Fibroblast of skin of scalp (primary cell): ENCODE results near the gene TRNT1. TPM values are rescaled to one million over a fixed set of nuclear protein-coding genes. Genes with fewer than 3 reads are reported as not detected.

Experiments
- DNase-seq: peaks from one replicate; pipeline ENCODE4 v3.0.0-alpha.2; 2013
- polyA plus RNA-seq, 2 experiments: library from polyadenylated mRNA; unstranded; fragments of 120-200 nt; gene quantifications; one replicate each; pipeline ENCODE4 v1.2.1, GENCODE V29; 2013; ENCODE audit not compliant: insufficient read length in 2 of 2

The TRNT1 gene
- 20.0 TPM for polyA plus RNA-seq (2013, experiment 1 of 2; ENCODE audit: insufficient read length)
- polyA plus RNA-seq (2013, experiment 2 of 2; ENCODE audit: insufficient read length), result 19.7 TPM

GRCh38 chr3:3126477-3127431 is at the start of gene TRNT1:
Gene TRNT1, plus strand, starts transcription at chr3:3126940. Its CDS starts 2,101 bp downstream, at chr3:3129041.
- DNase-seq, result peak; percentile 96

GRCh38 chr3:3080309-3080708 is 46.4 kb upstream of the TRNT1 start:
- DNase-seq, result no peak

- no peak for DNase-seq
These were observed 45.1 kb upstream of the TRNT1 start for GRCh38 chr3:3081381-3082233.

- no peak for DNase-seq
These were observed 44.4 kb upstream of the TRNT1 start for GRCh38 chr3:3082234-3082924.

- DNase-seq, result no peak
These were observed 41.9 kb upstream of the TRNT1 start for GRCh38 chr3:3084890-3085289.

- no peak for DNase-seq
These were observed 41.0 kb upstream of the TRNT1 start for GRCh38 chr3:3085782-3086181.

- no peak for DNase-seq
These were observed 40.5 kb upstream of the TRNT1 start for GRCh38 chr3:3086239-3086638.

GRCh38 chr3:3087279-3087678 is 39.5 kb upstream of the TRNT1 start:
- no peak for DNase-seq

GRCh38 chr3:3087716-3088465 is 38.8 kb upstream of the TRNT1 start:
- no peak for DNase-seq

GRCh38 chr3:3089017-3089416 is 37.7 kb upstream of the TRNT1 start:
- no peak for DNase-seq

- DNase-seq, result no peak
These were observed 28.8 kb upstream of the TRNT1 start for GRCh38 chr3:3097958-3098357.

GRCh38 chr3:3101660-3102458 is 24.9 kb upstream of the TRNT1 start:
- DNase-seq, result no peak

- DNase-seq, result no peak
These were observed 24.0 kb upstream of the TRNT1 start for GRCh38 chr3:3102751-3103150.

GRCh38 chr3:3105246-3105645 is 21.5 kb upstream of the TRNT1 start:
- DNase-seq, result no peak

- DNase-seq, result no peak
These were observed 20.9 kb upstream of the TRNT1 start for GRCh38 chr3:3105815-3106214.

- no peak for DNase-seq
These were observed 19.6 kb upstream of the TRNT1 start for GRCh38 chr3:3107181-3107580.

- DNase-seq, result no peak
These were observed 18.9 kb upstream of the TRNT1 start for GRCh38 chr3:3107858-3108257.

GRCh38 chr3:3109407-3110298 is 17.1 kb upstream of the TRNT1 start:
- no peak for DNase-seq

- DNase-seq, result no peak
These were observed 16.5 kb upstream of the TRNT1 start, which contains the start of gene IL5RA for GRCh38 chr3:3110299-3110630. Gene IL5RA, minus strand, starts transcription at chr3:3110374. Its CDS starts 5,390 bp downstream, at chr3:3104984.
